ENCODE measurements around the gene SPHK2.

Gene SPHK2

GRCh38 chr19:48635263-48635965 lies 16.1 kb downstream of the SPHK2 start:
- Histone ChIP-seq H3K79me2 (ENCODE audit: control insufficient read depth, low read length) (peaks cover 27% of the 10 kb centered on the region), H3K27me3 (ENCODE audit: control insufficient read depth, low read length) (no peaks in the 10 kb centered on the region), H4K20me1 (ENCODE audit: control insufficient read depth, insufficient read depth, low read depth, low read length) (no peaks in the 10 kb centered on the region), H3K36me3 (ENCODE audit: control insufficient read depth, low read length) (peaks cover 26% of the 10 kb centered on the region), H3K4me2 (ENCODE audit: low read length) (peak overlapping the region; percentile 93), H3K9me2 (replicated peaks; ENCODE audit: control insufficient read depth, low read length) (no peaks in the 10 kb centered on the region), H3K4me1 (ENCODE audit: control insufficient read depth, low read length) (peaks cover 59% of the 10 kb centered on the region), H3F3A (ENCODE audit: control insufficient read depth, insufficient read depth) (peaks cover 19% of the 10 kb centered on the region), H3K9me3 (ENCODE audit: control insufficient read depth, insufficient read depth, low read length) (no peaks in the 10 kb centered on the region), H3K4me3 (ENCODE audit: low read length) (peak overlapping the region; percentile 87), H3K27ac (ENCODE audit: low read depth, low read length) (peak overlapping the region; percentile 96)
- no peak for TF ChIP-seq EZH2phosphoT487 (IDR thresholded peaks at IDR 0.05; ENCODE audit: borderline replicate concordance, low read length)
- TF ChIP-seq, protein P1, sequence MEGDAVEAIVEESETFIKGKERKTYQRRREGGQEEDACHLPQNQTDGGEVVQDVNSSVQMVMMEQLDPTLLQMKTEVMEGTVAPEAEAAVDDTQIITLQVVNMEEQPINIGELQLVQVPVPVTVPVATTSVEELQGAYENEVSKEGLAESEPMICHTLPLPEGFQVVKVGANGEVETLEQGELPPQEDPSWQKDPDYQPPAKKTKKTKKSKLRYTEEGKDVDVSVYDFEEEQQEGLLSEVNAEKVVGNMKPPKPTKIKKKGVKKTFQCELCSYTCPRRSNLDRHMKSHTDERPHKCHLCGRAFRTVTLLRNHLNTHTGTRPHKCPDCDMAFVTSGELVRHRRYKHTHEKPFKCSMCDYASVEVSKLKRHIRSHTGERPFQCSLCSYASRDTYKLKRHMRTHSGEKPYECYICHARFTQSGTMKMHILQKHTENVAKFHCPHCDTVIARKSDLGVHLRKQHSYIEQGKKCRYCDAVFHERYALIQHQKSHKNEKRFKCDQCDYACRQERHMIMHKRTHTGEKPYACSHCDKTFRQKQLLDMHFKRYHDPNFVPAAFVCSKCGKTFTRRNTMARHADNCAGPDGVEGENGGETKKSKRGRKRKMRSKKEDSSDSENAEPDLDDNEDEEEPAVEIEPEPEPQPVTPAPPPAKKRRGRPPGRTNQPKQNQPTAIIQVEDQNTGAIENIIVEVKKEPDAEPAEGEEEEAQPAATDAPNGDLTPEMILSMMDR (IDR thresholded peaks at IDR 0.05; ENCODE audit: low read depth, low read length, poor library complexity, severe bottlenecking): no peak

GRCh38 chr19:48635966-48636858 lies 16.9 kb downstream of the SPHK2 start:
- TF ChIP-seq, protein P1 (IDR thresholded peaks at IDR 0.05; ENCODE audit: low read depth, low read length, poor library complexity, severe bottlenecking): no peak
- no peak for TF ChIP-seq EZH2phosphoT487 (IDR thresholded peaks at IDR 0.05; ENCODE audit: borderline replicate concordance, low read length)
- Histone ChIP-seq H3K27me3 (ENCODE audit: control insufficient read depth, low read length) (no peaks in the 10 kb centered on the region), H3K9me2 (replicated peaks; ENCODE audit: control insufficient read depth, low read length) (no peaks in the 10 kb centered on the region), H3K27ac (ENCODE audit: low read depth, low read length) (peak overlapping the region; percentile 96), H3K4me2 (ENCODE audit: low read length) (peak overlapping the region; percentile 93), H4K20me1 (ENCODE audit: control insufficient read depth, insufficient read depth, low read depth, low read length) (no peaks in the 10 kb centered on the region), H3K4me3 (ENCODE audit: low read length) (peak overlapping the region; percentile 87), H3K79me2 (ENCODE audit: control insufficient read depth, low read length) (peaks cover 27% of the 10 kb centered on the region), H3K4me1 (ENCODE audit: control insufficient read depth, low read length) (peaks cover 59% of the 10 kb centered on the region), H3F3A (ENCODE audit: control insufficient read depth, insufficient read depth) (peaks cover 20% of the 10 kb centered on the region), H3K36me3 (ENCODE audit: control insufficient read depth, low read length) (peaks cover 19% of the 10 kb centered on the region), H3K9me3 (ENCODE audit: control insufficient read depth, insufficient read depth, low read length) (no peaks in the 10 kb centered on the region)

DNA sequence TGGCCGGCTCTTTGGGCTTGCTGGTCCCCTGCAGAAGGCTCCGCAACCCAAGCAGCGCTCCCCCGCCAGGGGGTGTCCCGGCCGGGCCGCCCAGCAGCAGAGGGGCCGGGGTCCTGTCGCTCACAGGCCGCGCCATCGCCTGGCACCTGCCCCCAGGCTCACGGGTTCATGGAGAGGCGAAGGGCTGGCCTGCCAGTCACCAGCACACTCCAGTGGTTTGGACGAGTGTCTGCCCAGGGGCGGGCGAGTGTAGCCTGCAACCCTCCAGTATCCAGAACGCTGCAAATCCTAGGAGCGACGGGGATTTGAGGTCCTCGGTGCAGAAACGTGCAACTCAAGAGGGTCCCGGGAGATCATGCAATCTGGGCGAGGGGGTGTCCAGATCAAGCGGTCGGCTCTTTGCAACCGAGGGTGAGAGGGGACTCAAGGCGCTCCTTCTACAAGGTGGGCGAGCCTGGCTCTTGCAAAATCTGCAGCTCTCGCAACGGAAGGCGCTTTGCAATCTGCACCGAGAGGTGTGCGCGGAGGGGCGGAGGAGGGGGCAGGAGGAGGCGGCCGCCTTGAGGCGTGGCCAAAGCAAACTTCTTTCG lies 17.6 kb downstream of the SPHK2 start, which contains the start of gene DBP:
TSS of gene DBP (minus strand) at position 521 of the 590 bp plus-strand sequence. CDS start at position 136, 385 bp downstream.
- H3K27ac ChIP-seq (ENCODE audit: low read depth, low read length): peak within 1 kb of the TSS; percentile 96
- no peaks in the 10 kb centered on the region for H3K9me3 ChIP-seq (ENCODE audit: control insufficient read depth, insufficient read depth, low read length)
- peaks cover 59% of the 10 kb centered on the region for H3K4me1 ChIP-seq (ENCODE audit: control insufficient read depth, low read length)
- no peaks in the 10 kb centered on the region for H3K27me3 ChIP-seq (ENCODE audit: control insufficient read depth, low read length)
- H4K20me1 ChIP-seq (ENCODE audit: control insufficient read depth, insufficient read depth, low read depth, low read length): no peaks in the 10 kb centered on the region
- peak within 1 kb of the TSS; percentile 87 for H3K4me3 ChIP-seq (ENCODE audit: low read length)
- peaks cover 27% of the 10 kb centered on the region for H3K79me2 ChIP-seq (ENCODE audit: control insufficient read depth, low read length)
- H3F3A ChIP-seq (ENCODE audit: control insufficient read depth, insufficient read depth): peaks cover 22% of the 10 kb centered on the region
- TF ChIP-seq, protein P1 (IDR thresholded peaks at IDR 0.05; ENCODE audit: low read depth, low read length, poor library complexity, severe bottlenecking): peak; percentile 37
- TF ChIP-seq EZH2phosphoT487 (IDR thresholded peaks at IDR 0.05; ENCODE audit: borderline replicate concordance, low read length): no peak
- H3K36me3 ChIP-seq (ENCODE audit: control insufficient read depth, low read length): peaks cover 15% of the 10 kb centered on the region
- no peaks in the 10 kb centered on the region for H3K9me2 ChIP-seq (replicated peaks; ENCODE audit: control insufficient read depth, low read length)
- peak within 1 kb of the TSS; percentile 93 for H3K4me2 ChIP-seq (ENCODE audit: low read length)

Measured in DOHH2 (cell line).